ENCODE measurements around the gene KASH5.

GRCh38 chr19:49450405-49450804, 62.4 kb downstream of the KASH5 start:
- TF ChIP-seq CTCF (IDR thresholded peaks at IDR 0.05) (no peak), POLR2A (IDR thresholded peaks at IDR 0.05) (no peak)

Data from esophagus squamous epithelium (tissue), 4 donors.